ENCODE results near the gene PPP4R2.

The PPP4R2 gene

GRCh38 chr3:73071952-73072351 lies 75.3 kb downstream of the PPP4R2 start:
- DNase-seq = no peak

- no peak for DNase-seq
These were observed 76.0 kb downstream of the PPP4R2 start for GRCh38 chr3:73072634-73073033.

- no peak for DNase-seq
These were observed 76.6 kb downstream of the PPP4R2 start for GRCh38 chr3:73073091-73073707.

- DNase-seq = no peak
These were observed 78.2 kb downstream of the PPP4R2 start for GRCh38 chr3:73074781-73075180.

GRCh38 chr3:73080216-73080966 lies 83.8 kb downstream of the PPP4R2 start:
- DNase-seq = no peak

- no peak for DNase-seq
These were observed 84.5 kb downstream of the PPP4R2 start for GRCh38 chr3:73081140-73081539.

- no peak for DNase-seq
These were observed 87.6 kb downstream of the PPP4R2 start for GRCh38 chr3:73084170-73084569.

- no peak for DNase-seq
These were observed 89.5 kb downstream of the PPP4R2 start for GRCh38 chr3:73086071-73086494.

GRCh38 chr3:73094129-73094528 lies 97.5 kb downstream of the PPP4R2 start:
- DNase-seq = no peak

- no peak for DNase-seq
These were observed 98.3 kb downstream of the PPP4R2 start for GRCh38 chr3:73094951-73095350.

- DNase-seq = no peak
These were observed 99.6 kb downstream of the PPP4R2 start for GRCh38 chr3:73096169-73096568.

- DNase-seq = no peak
These were observed 101.4 kb downstream of the PPP4R2 start for GRCh38 chr3:73098026-73098425.

- no peak for DNase-seq
These were observed 102.3 kb downstream of the PPP4R2 start for GRCh38 chr3:73098873-73099272.

- peak; percentile 77 for DNase-seq
These were observed 104.3 kb downstream of the PPP4R2 start for GRCh38 chr3:73100741-73101559.

GRCh38 chr3:73101881-73102280 lies 105.3 kb downstream of the PPP4R2 start:
- no peak for DNase-seq

- no peak for DNase-seq
These were observed 110.6 kb downstream of the PPP4R2 start for GRCh38 chr3:73107215-73107614.

GRCh38 chr3:73107676-73108187 lies 111.1 kb downstream of the PPP4R2 start:
- DNase-seq = no peak

- DNase-seq = no peak
These were observed 112.1 kb downstream of the PPP4R2 start for GRCh38 chr3:73108750-73109149.

GRCh38 chr3:73110530-73110929 lies 113.9 kb downstream of the PPP4R2 start:
- no peak for DNase-seq

- DNase-seq = no peak
These were observed 118.1 kb downstream of the PPP4R2 start for GRCh38 chr3:73114711-73115110.

- no peak for DNase-seq
These were observed 119.2 kb downstream of the PPP4R2 start for GRCh38 chr3:73115806-73116205.

All from NCI-H1048 (cell line).